Effector memory CD4-positive, alpha-beta T cell (primary cell): Measurements from ENCODE around the gene ASL.
"Not testable (repeated sequence)": the region's sequence is repeated elsewhere in the genome, so short reads cannot be mapped to it uniquely, and the experiment has no call there.

Source experiments
- DNase-seq, 3 donors: peaks; one replicate each; pipeline ENCODE4 v3.0.0-alpha.2; 2020
- H3K27ac ChIP-seq: 2 replicates; pipeline ENCODE4 v1.7.0; 2013; ENCODE audit warnings: mild to moderate bottlenecking, low read length, moderate library complexity; ENCODE audit not compliant: insufficient read depth, poor library complexity, severe bottlenecking
- H3K27me3 ChIP-seq: replicated peaks from 2 replicates; pipeline ENCODE4 v1.7.0; 2013; ENCODE audit warnings: mild to moderate bottlenecking, low read length; ENCODE audit not compliant: insufficient read depth, control insufficient read depth, poor library complexity, severe bottlenecking
- H3K36me3 ChIP-seq: 2 replicates; pipeline ENCODE4 v1.7.0; 2013; ENCODE audit warnings: mild to moderate bottlenecking, low read length, moderate library complexity; ENCODE audit not compliant: control insufficient read depth, insufficient read depth
- H3K4me1 ChIP-seq: 2 replicates; pipeline ENCODE4 v1.7.0; 2013; ENCODE audit warnings: low read length, mild to moderate bottlenecking; ENCODE audit not compliant: control insufficient read depth, insufficient read depth, poor library complexity, severe bottlenecking
- H3K4me3 ChIP-seq: 2 replicates; pipeline ENCODE4 v1.7.0; 2013; ENCODE audit warnings: low read length, low read depth, mild to moderate bottlenecking; ENCODE audit not compliant: insufficient read depth, poor library complexity, severe bottlenecking
- H3K9me3 ChIP-seq: 2 replicates; pipeline ENCODE4 v1.7.0; 2013; ENCODE audit warnings: mild to moderate bottlenecking, low read length, moderate library complexity; ENCODE audit not compliant: control insufficient read depth

ASL gene

DNA sequence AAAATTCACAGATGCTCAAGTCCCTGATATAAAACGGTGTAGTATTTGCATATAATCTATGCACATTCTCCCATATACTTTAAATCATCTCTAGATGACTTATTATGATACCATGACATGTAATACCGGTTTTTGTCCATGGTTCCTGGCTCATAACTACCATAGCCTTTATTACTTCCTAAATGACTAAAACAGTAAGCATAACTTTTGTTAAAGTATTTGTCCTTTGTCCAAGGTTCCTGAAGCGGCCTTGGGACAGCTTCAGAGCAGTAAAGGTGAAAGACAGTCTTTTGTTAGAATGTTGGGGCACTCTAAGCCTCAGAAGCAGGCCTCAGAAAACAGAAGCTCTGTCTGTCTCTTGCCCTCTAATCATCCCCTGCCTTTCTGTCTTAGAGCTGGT lies 43.0 kb downstream of the ASL start:
- no peak for DNase-seq
- peaks cover 7% of the 10 kb centered on the region for H3K4me1 ChIP-seq

DNA sequence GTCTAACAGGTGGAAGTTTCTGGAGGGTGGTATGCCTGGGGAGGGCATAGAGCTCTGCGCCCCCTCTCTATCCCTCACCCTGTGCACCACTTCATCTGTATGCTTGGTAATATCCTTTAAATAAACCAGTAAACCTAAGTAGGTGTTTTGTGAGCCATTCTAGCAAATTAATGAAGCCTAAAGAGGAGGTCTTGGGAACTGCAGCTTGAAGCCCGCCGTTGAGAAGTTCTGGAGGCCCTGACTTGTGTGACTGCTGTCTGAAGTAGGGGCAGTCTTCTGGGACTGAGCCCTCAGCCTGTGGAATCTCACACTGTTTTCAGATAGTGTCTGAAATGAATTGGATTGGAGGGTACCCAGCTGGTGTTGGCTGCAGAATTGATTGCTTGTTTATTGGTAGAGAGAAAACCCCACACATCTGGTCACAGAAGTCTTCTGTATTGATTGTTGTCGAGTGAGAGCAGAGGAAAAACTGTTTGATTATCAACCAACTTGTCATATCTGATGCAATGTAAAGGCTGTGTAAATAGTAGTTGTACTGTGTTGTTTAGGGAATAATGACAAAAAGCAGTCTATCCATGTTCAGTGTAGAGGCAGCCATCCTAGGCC lies 43.7 kb downstream of the ASL start:
- no peaks in the 10 kb centered on the region for H3K9me3 ChIP-seq
- no peak overlapping the region for H3K4me3 ChIP-seq
- peaks cover 9% of the 10 kb centered on the region for H3K36me3 ChIP-seq
- peaks cover 7% of the 10 kb centered on the region for H3K4me1 ChIP-seq
- no peak overlapping the region for H3K27ac ChIP-seq
- no peak for DNase-seq
- H3K27me3 ChIP-seq: no peaks in the 10 kb centered on the region

More for the DNA sequence above, 43.0 kb downstream of the ASL start:
- Histone ChIP-seq H3K27ac (no peak overlapping the region), H3K27me3 (no peaks in the 10 kb centered on the region), H3K36me3 (peaks cover 9% of the 10 kb centered on the region), H3K4me3 (no peak overlapping the region), H3K9me3 (no peaks in the 10 kb centered on the region)

DNA sequence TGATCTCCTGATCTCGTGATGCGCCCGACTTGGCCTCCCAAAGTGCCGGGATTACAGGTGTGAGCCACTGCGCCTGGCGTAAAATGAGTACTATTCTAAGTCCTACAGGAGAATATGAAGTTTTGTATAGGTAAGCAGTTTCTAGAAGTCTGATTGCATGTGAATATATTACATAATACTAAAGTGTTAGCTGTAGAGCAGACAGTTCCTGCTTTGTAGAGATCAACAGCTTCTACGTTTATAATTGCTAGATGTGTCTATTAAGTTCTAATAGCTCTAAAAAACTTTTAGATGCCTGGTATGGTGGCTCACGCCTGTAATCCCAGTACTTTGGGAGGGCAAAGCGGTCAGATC lies 47.5 kb downstream of the ASL start:
- peaks cover 9% of the 10 kb centered on the region for H3K36me3 ChIP-seq
- H3K4me1 ChIP-seq: no peaks in the 10 kb centered on the region
- no peaks in the 10 kb centered on the region for H3K9me3 ChIP-seq
- DNase-seq: no peak
- H3K4me3 ChIP-seq: no peak overlapping the region
- H3K27ac ChIP-seq: no peak overlapping the region
- H3K27me3 ChIP-seq: no peaks in the 10 kb centered on the region

DNA sequence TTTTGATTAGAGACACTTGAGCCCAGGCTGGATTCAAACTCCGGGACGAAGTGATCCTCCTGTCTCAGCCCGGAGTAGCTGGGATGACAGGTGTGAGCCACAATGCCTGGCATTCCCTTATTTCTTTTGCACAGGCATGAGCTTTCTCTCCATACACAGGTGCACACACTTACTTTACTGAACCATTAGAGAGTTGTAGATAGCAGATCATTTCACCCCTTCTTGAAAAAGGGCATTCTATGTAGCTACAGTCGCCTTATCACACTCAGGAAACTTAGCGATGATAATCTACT lies 48.9 kb downstream of the ASL start:
- not testable (repeated sequence) for H3K9me3 ChIP-seq, H3K36me3 ChIP-seq, DNase-seq, H3K27ac ChIP-seq, H3K27me3 ChIP-seq, H3K4me3 ChIP-seq, H3K4me1 ChIP-seq

DNA sequence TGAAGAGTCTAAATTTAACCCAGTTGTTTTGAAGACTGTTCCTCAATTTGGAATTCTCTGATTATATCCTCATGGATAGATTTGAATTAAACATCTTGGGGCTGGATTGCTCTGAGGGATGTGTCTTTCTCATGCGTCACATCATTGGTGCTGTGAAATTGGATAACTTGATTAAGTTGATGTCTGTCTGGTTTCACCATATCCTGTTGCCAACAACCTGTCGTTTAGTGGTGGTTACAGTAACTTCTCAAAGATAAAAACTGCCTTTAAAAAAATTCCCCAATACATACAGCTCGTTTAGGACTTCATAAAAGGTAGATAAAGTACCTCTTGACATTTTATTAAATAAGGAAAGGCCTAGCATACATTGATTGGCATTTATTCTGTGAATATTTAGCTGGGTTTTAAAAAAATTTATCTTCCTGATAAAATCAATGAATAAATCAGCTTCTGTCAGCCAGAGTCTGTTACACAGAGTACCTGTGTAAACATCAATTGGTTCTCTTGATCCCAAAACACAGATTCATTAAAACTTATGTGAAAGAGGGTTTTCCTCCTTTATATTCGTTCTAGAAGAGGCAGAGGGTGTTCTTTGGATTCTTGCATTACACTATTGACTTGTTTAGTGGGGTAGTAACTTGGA lies 49.6 kb downstream of the ASL start:
- no peaks in the 10 kb centered on the region for H3K4me1 ChIP-seq
- no peaks in the 10 kb centered on the region for H3K36me3 ChIP-seq
- no peaks in the 10 kb centered on the region for H3K27me3 ChIP-seq
- DNase-seq: no peak
- H3K4me3 ChIP-seq: no peak overlapping the region
- H3K27ac ChIP-seq: no peak overlapping the region
- no peaks in the 10 kb centered on the region for H3K9me3 ChIP-seq

DNA sequence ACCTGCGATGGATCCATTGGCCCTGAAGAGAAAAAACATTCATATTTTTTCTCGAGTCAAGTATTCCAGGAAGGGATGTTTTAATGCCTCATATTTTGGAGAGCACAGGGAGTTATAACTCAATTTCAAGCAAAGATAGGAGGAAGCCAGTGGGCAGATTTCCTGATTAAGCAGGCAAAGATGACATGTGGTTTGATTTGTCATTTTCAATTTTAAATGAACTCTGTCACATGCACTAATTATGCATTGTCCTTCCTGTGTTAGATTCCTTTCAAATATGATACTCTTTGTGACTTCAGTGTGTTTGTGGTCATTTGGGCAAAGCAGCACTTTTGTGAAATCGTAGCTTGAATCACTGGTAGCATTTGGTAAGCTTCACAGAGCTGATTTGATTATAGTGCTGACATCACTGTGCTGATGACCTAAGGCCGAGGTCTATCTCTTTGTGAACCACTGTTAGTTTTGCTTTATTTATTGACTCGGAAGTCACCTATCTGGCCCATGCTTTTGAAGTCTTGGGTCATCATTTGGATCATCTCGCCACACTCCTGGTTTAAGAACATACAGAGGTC lies 50.2 kb downstream of the ASL start:
- H3K9me3 ChIP-seq, H3K36me3 ChIP-seq, H3K4me1 ChIP-seq, H3K27ac ChIP-seq, DNase-seq, H3K4me3 ChIP-seq, H3K27me3 ChIP-seq: not testable (repeated sequence)

DNA sequence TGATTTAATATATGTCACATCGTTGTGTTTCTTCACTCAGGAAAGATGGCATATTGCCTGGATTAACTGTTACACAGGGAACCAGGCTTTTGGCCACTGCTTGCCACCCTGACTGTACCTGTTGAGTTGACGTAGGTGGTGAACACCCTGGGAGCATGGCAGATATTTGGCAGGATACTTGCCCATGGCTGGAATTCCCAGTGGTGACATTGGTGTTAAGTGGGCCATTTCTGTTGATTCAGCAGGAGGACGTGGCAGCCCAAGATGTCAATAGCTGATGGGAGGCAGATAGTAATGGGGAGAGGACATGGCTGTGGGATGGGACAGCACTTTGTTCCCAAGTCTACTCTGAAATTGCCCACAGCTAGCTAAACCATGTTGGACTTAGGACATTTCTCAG lies 51.6 kb downstream of the ASL start:
- not testable (repeated sequence) for DNase-seq, H3K4me3 ChIP-seq, H3K4me1 ChIP-seq, H3K27me3 ChIP-seq, H3K9me3 ChIP-seq, H3K27ac ChIP-seq
- peaks cover 12% of the 10 kb centered on the region for H3K36me3 ChIP-seq

DNA sequence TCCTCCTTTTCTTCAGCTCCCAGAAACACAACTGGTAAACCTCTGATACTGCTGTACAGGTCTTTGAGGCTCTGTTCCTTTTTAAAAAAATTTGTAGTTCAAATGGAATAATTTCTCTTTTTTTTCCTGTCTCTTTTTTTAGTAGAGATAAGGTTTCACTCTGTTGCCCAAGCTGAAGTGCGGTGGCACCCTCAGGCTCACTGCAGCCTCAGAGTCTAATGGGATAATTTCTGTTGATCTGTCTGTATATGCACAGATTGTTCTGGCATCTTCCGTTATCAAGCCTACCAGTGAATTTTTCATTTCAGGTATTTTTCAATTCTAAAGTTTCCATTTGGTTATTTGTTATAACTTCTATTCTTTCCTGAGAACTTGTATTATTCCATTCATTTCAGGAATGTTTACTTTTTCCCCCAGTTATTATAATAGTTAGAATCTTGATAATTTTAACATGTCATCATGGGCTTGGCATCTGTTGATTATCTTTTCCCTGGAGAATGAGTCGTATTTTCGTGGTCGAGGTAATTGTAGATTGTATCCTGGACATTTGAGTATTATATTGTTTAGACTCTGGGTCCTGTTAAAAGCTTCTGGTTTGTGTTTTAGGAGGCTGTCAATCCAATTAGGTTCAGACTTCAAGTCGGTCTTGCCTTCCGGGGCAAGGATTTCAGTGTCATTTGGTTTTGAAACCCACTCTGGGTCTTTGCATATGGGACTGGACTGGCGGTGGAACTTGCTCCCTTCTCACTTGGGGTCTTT lies 63.6 kb downstream of the ASL start:
- Histone ChIP-seq H3K27ac (no peak overlapping the region), H3K36me3 (peaks cover 38% of the 10 kb centered on the region)

DNA sequence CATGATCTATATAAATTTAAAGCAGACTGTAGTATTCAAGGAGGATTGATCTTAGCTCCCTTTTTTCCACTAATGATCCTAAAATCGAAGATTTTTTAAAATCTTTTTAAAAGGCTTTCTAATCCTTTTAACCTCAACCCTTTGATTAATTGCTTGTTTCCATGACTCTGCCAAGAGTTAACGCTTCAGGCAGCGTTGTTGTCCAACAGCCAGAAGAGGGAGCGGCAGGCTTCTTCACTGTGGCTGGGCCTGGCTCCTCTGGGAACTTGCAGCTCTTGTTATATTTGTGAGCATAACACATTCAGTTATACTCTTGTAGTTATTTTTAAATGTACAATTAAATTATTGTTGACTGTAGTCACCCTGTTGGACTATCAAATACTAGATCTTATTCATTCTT lies 65.3 kb downstream of the ASL start:
- no peak overlapping the region for H3K27ac ChIP-seq

More for the DNA sequence above, 63.6 kb downstream of the ASL start:
- H3K4me3 ChIP-seq: no peak overlapping the region
- no peaks in the 10 kb centered on the region for H3K9me3 ChIP-seq
- H3K4me1 ChIP-seq: no peaks in the 10 kb centered on the region
- no peaks in the 10 kb centered on the region for H3K27me3 ChIP-seq
- no peak for DNase-seq

DNA sequence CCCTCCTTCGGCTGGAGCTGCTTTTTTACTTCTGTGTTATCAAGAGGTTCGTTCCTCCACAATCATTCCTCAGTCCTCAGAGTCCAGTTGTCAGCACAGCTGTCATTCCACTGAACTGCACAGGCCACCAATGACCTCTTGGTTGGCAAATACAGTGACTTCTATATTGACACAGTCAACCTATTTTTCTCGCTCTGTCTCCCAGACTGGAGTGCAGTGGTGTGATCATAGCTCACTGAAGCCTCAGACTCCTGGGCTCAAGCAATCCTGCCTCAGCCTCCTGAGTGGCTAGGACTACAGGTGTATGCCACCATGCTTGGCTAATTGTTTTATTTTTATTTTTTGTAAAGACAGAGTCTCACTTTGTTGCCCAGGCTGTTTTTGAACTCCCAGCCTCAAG lies 66.7 kb downstream of the ASL start:
- no peak for DNase-seq
- H3K9me3 ChIP-seq: no peaks in the 10 kb centered on the region
- no peak overlapping the region for H3K27ac ChIP-seq
- no peaks in the 10 kb centered on the region for H3K4me1 ChIP-seq
- no peaks in the 10 kb centered on the region for H3K27me3 ChIP-seq
- H3K4me3 ChIP-seq: no peak overlapping the region
- H3K36me3 ChIP-seq: peaks cover 54% of the 10 kb centered on the region

More for the DNA sequence above, 65.3 kb downstream of the ASL start:
- H3K27me3 ChIP-seq: no peaks in the 10 kb centered on the region
- H3K4me3 ChIP-seq: no peak overlapping the region
- no peak for DNase-seq
- peaks cover 45% of the 10 kb centered on the region for H3K36me3 ChIP-seq
- no peaks in the 10 kb centered on the region for H3K9me3 ChIP-seq
- H3K4me1 ChIP-seq: no peaks in the 10 kb centered on the region
